Dedifferentiated amniotic fluid mesenchymal stem cell (primary cell): Measurements from ENCODE around the gene PERP.

Experiments used
- DNase-seq: peaks from one replicate; pipeline ENCODE4 v3.0.0-alpha.2; 2016; ENCODE audit errors: extremely low spot score

PERP gene

GRCh38 chr6:138052783-138053182, 54.4 kb downstream of the PERP start:
- DNase-seq, result no peak

- no peak for DNase-seq
Measured at GRCh38 chr6:138044972-138045371, 62.2 kb downstream of the PERP start.

- DNase-seq, result no peak
Measured at GRCh38 chr6:138044458-138044857, 62.8 kb downstream of the PERP start.
